HG03439 (cell line): Measurements from ENCODE around the gene NACAD.
"Not testable (repeated sequence)": the region's sequence is repeated elsewhere in the genome, so short reads cannot be mapped to it uniquely, and the experiment has no call there.

ENCODE experiments used
- ATAC-seq: cut with Tn5 transposase; IDR thresholded peaks from one replicate; pipeline ENCODE4 v1.9.1; 2021; ENCODE audit warnings: mild to moderate bottlenecking, moderate library complexity; ENCODE audit not compliant: unreplicated experiment

NACAD gene

DNA sequence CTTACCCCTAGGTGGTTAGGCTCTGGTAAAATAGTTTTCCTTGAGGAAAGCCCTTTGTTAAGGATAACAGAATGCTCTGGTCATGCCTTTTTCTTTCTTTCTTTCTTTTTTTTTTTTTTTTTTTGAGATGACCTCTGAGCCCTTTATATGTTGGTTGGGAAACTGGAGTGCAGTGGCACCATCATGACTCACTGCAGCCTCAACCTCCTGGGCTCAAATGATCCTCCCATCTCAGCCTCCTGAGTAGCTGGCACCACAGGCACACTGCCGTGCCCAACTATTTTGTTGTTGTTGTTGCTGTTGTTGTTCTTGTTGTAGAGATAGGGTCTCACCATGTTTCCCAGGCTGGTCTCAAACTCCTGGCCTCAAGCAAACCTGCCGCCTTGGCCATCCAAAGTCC, 27.4 kb downstream of the NACAD start:
- no peak for ATAC-seq

DNA sequence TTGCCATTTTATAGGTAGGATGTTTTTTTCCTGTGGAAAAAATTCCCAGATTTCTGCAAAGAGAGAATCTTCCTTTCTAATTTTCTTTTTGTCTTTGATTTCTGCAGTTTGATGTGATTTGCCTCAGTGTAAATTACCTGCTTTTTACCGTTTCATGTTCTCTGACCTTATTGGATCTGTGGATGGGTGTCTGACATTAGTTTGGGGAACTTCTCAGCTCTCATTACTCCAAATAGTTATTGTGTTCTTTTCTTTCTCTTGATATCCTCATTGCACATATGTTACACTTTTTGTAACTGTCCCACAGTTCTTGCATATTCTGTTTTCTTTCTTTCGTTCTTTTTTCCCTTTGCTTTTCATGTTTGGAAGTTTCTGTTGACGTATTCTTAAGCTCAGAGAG, 28.5 kb downstream of the NACAD start:
- ATAC-seq, result no peak

DNA sequence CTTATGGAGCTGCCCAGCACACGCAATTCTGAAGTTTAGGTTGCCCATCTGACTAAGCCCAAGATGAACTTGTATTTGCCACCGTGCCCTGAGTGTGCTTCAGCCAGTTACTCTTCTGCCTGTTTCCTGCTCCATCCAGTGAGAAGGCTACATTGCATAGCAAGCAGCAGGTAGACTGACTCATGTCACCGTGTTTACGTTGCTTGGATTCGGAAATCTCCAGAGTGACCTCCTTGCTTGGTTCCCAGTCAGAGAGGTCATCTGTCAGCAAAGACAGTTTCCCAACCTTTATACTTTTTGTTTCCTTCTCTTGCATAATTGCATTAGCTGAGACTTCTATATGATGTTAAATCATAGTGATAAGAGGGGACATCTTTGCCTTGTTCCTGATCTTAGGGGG, 30.9 kb downstream of the NACAD start:
- no peak for ATAC-seq

DNA sequence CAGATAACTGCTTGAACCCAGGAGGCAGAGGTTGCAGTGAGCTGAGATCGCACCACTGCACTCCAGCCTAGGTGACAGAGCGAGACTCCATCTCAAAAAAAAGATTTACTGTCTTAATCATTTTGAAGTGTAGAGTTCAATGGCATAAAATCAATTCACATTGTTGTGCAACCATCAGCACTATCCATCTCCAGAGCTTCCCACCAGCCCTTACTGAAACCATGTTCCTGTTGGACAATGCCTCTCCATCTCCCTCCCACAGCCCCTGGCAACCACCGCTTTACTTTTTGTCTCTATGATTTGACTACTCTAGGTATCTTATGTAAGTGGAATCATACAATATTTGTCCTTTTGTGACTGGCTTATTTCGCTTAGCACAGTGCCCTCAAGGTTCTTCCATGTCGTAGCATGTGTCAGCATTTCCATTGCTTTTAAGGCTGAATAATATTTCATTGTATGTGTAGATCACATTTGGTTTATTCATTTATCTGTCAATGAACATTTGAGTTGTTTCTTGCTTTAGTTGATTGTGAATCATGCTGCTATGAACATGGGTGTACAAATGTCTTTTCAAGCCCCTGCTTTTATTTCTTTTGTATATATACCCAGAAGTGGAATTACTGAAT, 33.1 kb downstream of the NACAD start:
- no peak for ATAC-seq

DNA sequence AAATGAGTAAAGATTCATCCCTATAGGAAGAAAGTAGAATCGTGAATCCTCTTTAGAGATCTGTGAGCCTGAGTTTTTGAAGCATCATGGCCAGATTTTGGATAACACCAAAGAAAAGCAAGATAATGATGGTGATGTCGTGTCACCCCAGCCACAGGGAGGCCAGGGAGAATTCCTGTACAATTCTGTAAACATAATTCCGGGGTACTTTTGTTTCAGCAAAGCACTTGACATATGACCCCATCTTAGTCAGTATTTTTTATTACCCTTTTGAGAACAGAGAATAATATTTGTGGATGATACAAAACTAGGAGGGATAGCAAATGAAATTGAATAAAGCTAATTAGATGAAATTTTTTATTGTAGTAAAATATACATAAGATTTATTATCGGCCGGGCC, 33.8 kb downstream of the NACAD start:
- no peak for ATAC-seq

DNA sequence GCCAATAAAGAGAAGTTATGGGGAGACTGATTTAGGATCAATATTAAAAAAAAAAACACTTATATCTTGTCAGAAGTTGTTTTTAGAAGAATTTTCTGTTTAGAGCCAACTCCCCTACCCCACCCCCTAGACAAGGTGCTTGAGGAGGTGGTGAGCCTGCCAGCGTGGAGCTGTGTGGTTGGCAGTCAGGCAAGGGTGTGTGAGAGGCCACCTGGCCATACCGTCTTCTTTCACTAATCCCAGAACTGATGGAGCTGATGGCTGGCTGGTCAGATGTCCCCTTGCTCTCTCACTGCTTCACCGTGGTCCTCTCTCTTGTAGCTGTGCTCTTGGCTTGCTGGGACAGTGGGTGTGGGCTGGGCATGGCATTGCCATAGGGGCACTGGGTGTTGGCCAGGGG, 34.3 kb downstream of the NACAD start:
- ATAC-seq, result no peak

DNA sequence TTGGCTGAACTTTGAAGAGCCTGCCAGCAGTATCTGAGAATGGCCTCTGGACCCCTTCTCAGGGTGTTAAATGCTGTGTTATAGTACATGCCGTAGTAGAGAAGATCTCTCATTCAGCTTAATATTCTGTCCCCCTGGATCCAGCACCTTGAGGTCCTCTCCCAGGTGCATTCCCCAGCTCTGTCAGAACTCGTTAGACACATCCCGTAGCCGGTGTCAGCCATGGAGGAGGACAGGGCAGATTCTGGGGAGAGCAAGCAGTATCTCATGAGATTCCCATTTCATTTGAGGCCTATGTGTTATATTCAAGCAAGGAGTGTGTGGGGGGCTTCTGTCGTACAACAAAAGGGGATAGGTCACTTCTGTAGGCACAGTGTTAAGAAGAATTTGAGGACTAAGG, 34.8 kb downstream of the NACAD start:
- no peak for ATAC-seq

DNA sequence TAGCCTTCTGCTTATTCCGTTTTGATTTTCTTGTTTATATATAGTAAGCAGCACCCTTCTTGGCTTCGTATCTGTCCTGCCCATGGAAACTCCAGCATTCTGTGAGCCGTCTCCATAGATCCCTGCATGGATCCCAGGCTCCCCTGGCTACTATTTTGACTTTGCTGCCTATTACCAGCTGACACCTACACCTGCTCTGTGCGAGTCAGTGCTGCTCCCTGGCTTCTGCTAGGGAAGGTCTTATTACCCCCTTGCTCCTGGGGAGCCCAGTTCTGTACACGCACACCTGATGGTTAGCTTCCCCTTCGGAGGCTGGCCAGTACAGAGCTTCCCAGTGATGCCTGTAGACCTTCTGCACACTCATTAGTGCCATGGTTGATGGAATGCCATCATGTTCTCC, 35.4 kb downstream of the NACAD start:
- no peak for ATAC-seq

DNA sequence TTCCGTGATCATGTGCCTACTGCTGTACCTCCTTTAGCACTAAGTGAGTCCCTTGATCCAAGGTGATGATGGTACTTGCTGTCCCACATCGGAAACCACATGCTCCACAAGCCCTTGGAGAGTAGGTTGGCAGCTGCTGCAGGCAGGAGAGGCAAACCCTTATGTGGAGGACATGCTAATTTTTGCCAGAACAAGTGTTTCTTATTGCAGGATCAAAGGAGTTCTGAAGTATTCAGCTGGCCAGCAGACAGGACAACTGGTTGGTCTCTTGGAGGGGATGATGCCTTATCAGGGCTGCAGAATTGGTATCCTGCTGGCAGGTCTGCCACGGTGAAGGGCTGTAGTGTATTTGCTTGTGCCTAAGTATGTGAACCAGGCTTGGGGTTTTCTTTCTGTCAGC, 36.8 kb downstream of the NACAD start:
- no peak for ATAC-seq

DNA sequence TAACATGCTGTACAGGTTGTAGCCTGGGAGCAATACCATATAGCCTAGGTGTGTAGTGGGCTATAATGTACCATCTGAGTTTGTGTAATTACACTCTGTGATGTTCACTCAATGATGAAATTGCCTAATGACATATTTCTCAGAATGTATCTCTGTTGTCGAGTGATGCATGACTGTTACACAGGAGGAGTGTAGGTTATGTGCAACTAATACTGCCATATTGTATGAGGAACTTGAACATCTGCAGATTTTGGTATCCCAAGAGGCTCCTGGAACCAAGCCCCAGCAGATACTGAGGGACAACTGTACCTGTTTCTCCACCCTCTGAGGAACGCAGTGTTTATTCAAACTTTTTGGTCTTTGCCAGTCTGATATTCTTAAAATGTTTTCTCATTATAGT, 38.6 kb downstream of the NACAD start:
- no peak for ATAC-seq

DNA sequence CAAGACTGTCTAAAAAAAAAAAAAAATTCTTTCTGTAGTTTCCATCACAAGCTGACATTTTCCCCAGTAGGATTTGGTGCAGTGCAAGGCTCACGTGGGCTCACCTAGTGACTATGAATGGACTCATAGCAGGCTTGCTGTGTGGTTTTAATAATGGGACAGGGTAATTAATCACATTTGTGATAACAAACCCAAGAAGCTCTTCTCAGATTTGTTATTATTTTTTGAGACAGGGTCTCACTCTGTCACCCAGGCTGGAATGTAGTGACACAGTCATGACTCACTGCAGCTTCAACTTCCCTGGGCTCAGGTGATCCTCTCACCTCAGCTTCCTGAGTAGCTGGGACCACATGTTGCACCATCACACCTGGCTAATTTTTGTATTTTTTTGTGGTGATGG, 40.0 kb downstream of the NACAD start:
- no peak for ATAC-seq

DNA sequence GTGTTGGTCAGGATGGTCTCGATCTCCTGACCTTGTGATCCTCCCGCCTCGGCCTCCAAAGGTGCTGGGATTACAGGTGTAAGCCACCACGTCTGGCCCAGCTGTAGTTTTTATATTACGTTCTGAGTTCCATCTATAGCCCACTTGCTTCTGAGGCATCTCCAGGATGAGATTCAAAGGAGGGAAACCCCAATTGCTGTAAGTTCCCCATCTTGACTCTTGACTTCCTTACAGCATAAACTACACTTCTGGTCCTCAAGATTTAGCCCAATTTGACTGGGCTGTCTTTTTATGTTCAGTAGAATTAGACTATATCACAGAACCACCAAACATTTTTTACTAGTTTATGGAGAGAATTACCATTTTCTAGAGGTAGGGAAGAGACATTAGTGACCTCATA, 44.4 kb downstream of the NACAD start:
- ATAC-seq, result no peak

DNA sequence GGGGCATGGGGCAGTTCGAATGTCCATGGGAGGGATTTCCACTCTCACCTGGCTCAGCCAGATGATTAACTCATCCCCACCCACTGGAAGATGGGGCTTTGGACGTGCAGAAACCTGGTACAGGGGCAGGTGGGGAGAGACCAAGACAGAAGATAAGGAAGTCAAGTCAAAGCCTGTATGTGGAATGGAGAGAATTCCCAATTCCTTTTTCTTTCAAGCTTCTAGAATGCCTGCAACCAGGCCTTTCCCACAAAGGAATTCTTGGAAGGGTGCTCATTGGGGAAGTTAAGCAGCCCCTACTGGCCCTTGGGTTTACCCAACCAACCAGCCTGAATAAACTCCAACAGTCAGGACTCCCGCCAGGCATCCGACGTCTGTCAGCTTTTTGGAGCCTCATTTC, 49.7 kb downstream of the NACAD start:
- no peak for ATAC-seq

DNA sequence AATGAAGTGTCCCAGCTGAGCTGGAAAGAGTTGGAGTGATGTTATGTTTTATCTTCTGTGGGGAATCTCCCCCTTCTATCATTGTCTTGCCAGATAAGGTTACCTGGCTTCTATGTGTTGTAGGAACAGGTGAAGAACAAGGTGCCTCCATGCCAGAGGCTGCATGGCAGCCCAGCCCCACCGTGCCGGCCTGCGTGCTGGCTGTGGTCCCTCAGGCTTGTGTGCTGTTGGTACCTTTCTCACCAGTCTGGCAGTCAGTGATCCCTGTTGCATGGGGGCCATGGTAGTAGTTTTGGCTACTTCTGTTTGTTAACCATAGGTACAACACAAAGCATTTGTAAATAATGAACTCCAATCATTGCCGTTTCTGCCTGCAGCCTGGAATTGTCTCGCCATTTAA, 50.9 kb downstream of the NACAD start:
- ATAC-seq, result no peak

DNA sequence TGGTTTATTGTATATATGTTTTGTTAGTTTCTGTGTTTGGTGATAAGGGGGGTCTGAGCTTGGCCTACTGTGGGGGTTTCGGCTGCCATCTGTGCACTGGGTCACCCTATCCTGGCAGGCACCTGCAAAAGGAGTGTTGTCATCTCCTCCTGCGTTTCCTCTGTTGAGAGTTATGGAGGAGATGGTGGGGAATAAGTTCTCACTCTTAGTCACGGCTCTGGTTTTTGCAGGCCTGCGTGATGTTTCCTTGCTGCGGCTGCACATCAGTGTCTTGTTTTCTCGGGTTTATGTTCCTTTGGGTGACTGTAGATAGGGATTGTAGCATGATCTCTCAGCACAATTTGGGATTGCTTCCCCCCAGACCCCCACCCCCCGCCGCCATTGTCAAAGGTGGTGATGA, 52.0 kb downstream of the NACAD start:
- ATAC-seq, result no peak

DNA sequence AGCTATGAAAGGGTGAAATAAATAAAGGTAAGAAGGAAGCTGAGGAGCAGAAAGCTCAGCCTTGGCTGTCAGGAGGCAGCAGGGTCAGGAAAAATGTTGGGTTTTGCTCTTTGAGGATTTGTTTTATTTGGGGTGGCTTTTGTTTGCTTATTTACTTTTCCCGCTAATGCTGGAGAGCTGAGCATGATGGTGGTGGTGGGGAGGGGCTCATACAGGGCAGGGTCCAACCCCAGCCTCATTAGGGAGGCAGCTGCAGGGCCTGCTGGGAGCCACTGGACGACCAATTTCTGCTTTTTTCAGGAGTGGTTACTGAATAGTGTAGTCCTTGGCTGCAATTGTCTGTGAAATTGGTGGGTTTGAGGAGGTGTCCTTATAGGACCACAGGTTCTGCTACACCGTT, 52.5 kb downstream of the NACAD start:
- ATAC-seq, result no peak

DNA sequence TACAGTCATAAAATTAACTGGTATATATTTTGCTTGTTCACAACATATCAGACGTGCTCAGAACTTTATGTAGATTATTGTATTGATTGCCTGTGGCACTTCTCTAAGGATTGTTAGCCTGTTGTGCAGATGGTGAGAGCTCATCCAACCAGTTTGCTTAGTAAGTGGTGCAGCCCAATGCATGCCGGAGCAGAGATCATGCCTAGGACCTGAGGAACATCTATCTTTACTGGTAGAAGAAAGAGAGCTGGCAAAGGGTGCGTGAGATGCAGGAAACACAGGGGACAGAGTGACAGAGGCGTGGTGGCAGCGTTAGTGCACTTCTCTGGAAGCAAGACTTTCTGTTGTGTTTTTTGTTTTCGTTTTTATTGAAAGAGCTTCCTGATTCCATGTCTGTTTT, 52.9 kb downstream of the NACAD start:
- no peak for ATAC-seq

DNA sequence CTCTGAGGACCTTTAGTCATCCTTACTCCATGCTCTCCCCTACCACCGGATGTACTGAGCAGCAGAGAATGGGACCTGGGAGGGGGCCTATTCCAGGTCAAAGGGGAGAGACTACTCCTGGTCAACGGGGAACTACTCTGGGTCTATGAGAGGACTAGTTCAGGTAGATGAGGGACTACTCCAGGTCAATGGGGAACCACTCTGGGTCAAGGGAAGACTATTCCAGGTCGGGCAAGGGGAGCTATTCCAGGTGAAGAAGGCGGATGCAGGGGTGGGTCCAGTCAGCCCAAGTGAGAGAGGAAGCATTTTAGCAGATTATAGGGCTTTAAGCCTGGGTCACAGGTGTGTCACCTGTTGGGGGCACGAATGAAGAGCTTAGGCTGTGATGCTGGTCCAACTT, 53.4 kb downstream of the NACAD start:
- ATAC-seq, result no peak

DNA sequence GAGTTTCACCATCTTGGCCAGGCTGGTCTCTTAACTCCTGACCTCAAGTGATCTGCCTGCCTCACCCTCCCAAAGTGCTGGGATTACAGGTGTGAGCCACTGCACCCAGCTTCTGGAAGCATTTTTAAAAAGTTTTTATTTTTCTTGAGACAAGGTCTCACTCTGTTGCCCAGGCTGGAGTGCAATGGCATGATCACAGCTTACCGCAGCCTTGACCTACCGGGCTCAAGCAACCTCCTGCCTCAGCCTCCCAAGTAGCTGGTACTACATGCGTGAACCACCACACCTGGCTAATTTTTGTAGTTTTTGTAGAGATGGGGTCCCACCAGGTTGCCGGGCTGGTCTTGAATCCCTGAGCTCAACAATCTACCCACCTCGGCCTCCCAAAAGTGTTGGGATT, 54.1 kb downstream of the NACAD start:
- ATAC-seq, result not testable (repeated sequence)

DNA sequence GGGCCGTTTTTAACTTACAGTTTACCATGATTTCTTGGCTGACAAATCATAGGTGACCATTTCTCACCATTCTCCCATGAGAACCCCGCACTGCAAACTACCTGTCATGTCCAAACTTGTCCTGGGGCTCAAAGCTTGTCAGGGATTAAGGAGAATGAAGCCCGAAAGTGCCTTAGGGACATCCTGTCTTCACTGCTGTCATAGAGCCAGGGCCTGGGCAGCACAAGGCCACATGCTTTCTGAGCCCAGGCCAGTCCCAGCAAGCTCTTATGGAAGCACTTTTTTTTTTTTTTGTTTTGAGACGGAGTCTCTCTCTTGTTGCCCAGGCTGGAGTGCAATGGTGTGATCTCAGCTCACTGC, 54.9 kb downstream of the NACAD start:
- no peak for ATAC-seq

DNA sequence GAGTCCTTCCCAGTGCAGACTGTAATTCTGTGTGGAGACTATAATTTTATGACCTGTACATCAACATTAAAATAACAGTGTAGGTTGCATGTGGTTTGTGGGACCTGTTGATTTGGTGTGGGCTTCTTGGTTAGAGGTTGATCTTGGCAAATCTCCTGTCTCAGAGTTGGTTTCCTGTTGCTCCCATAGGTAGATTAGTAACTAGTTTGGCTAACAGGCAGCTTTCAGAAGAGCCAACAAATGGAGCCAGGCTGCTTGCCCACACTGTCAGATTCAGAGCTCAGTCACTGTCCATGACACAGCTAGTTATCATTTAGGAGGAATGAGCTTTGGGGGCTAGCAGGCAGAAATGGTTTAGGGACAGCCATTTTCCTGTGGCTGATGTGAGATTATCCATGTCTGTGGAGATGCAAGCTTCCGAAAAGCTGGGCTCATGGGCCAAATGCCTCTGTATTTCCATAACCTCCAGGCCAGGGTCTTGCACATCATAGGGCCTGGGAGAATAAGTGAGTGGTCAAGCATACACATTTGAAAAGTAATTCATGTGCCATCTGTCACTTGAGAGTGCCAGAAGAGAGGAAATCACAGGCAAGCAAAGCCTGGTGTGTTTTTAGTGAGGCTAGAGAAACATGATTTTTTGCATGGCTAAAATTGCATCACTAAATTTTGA, 55.4 kb downstream of the NACAD start:
- ATAC-seq, result no peak

DNA sequence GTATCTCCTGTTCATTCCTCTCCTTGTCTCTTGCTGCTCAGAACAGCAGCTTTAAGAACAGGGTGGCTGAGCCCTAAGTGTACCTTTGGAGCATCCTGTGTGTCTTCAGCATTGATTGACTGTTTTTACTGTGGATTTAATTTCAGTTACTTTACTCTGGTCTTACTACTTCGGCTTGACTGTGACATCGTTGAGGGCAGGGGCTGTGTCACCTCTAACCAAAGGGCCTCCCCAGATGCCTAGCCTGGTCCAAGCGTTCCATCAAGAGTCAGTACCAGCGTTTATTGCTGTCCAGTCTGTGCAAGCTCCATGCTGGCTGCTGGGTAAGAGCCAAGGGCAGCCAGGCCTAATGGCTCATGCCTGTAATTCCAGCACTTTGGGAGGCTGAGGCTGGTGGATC, 56.3 kb downstream of the NACAD start:
- no peak for ATAC-seq

DNA sequence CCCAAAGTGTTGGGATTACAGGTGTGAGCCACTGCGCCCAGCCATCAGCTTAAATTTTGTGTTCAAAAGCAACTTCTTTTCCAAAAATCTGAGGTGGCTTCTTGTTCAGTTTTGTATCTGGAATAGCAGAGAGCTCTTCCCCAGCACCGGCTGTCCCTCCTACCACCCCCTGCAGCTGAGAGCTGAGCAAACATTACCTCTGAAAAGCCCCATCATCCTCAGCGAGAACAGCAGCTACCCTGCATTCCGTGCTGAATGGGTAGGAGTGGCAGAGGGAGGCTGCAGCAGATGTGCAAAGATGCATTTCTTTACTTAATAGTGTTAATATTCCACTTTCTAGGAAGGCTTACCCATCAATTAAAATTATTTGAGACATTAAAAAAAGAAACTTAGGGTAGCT, 56.9 kb downstream of the NACAD start:
- ATAC-seq, result no peak
